HG03280 (cell line): ENCODE results near the gene POLR3H.

Experiments
- ATAC-seq: cut with Tn5 transposase; IDR thresholded peaks from one replicate; pipeline ENCODE4 v1.9.1; 2021; ENCODE audit warnings: mild to moderate bottlenecking, moderate library complexity; ENCODE audit not compliant: unreplicated experiment

The POLR3H gene

DNA sequence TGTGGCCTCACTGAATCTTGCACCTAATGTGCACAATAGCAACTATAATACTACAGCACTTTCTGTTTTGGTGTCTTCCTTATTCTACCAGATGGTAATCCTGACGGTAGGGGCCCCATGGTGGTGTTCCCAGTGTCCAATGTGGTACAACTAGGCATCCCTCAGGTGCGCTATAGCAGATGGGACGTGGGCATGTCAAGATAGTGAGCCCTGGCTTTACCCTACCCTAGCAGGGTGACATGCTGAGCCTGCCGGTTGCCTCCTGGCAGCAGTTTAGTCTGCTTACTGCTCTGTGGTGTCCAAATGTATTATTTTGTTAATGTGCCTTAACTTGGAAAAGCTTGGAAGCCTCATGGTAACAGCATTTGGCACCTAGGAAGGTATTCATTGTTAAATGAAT is 56.2 kb downstream of the POLR3H start:
- no peak for ATAC-seq

DNA sequence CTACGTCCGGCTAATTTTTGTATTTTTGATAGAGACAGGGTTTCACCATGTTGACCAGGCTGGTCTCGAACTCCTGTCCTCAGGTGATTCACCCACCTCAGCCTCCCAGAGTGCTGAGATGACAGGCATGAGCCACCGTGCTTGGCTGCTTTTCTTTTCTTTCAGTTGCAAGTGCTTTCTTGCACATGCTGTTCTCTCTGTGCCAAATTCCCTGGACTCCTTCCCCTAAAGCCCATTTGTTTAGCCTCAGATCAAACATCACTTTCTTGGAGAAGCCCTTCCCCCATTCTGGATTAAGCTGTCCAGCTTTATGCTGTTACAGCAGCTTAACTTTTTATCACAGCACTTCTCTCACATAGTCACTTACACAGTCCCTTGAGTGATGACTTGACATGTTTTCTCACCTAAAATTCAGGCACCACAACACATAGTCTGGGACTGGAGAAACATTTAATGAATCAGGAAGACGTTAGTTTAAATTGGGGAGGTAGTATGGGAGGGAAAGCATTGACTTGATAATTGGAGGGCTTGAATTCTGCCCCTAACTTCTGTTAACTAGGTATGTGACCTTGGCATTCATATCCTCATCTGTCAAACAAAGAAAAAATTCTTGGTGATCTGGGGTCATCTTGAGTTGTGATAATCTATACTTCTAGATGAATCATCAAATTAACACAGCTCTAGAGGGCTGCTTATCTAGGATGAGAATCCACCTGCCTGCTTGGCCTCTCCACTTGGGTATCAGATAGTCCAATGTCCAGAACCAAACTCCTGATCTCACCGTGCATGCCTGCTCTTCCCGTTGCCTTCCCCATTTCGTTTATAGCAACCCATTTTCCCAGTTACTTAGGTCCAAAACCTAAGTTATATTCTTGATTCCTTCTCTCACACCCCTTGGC is 57.0 kb downstream of the POLR3H start:
- no peak for ATAC-seq

DNA sequence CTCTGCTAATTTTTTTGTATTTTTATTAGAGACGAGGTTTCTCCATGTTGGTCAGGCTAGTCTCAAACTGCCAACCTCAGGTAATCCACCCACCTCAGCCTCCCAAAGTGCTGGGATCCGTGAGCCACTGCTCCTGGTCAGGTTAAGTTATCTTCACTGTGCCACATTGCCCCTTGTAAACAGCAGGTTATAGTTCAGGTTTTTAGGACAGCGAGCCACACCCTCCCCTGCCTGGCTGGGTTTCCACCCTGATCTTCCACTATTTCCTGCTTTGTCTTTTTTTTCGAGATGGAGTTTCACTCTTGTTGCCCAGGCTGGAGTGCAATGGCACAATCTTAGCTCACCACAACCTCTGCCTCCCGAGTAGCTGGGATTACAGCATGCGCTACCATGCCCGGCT is 59.2 kb downstream of the POLR3H start:
- ATAC-seq: no peak

DNA sequence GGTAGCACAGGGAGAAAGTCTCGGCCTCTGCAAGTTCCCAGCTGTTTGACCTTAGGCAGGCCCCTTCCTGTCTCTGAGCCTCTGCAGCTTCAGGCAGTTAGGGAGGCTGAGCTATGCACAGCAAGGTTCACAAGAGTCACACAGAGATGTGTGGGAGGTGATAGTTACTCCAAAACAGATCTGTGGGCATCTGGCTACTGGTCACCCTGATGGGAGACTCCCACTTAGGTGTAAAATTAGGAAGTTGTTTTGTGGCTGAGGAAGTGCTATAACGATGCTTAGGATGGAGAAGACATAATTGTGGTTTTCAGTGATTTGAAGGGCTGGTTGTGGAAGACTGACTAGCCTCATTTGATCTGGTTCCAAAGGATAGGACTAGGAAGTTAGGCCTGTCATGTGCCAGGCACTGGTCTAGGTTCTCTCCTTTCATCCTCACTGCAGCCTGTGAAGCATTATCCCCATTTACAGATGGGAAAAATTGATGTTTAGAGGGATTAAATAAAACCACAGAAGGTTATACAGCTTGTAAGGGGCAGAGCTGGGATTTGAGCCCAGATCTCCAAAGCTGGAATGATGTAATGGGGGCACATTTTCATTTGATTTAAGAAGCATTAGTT is 61.8 kb downstream of the POLR3H start:
- no peak for ATAC-seq

DNA sequence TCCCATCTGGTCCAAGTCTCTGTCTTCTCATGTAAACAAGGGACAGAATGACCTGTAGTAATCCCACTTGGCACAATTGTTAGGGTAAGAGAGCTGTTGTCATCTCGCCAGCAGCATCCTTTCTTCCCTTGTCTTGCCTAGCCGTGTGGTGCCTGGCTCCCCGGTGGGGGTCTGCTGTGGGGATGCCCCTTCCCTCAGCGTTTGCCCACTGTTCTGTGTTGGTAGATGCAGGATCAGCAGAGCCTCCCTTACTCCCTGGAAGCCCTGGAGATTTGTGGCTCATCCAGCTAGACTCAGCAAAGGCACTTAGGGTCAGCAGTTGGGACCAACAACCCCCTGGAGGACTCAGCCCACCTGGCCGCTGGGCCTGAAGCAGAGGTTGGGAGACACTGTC is 62.3 kb downstream of the POLR3H start:
- no peak for ATAC-seq

DNA sequence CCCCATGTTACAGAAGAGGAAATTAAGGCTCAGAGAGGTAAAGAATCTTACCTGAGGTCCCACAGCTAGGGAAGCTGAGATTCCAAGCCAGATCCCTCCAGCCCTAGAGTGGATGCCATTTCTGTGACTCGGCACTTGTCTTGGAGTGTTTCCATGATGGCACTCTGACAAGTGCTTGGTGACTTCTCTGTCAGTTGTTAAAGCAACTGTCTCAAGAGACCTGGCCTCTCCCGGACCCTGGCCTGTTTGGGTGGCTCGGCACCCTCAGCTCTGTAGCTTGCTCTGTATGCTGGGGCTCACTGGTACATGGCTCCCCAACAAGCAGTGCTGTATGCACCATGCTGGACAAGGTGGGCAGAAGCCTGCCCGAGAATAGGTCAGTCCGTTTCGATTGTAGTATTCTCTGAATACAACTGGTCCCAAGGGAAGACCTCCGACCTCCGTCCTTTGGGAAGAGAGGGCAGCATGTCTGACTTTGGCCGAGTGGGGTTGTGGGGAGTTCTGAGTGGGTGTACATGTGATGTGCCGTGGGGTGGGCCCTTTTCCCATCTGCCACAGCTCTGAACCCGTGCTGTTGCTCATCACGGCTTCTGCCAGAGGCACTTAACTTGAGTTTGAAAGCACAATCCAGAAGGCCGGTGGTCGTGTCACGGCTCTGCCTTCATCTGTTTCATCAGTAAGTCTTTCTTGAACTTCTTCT is 63.0 kb downstream of the POLR3H start:
- ATAC-seq: no peak

DNA sequence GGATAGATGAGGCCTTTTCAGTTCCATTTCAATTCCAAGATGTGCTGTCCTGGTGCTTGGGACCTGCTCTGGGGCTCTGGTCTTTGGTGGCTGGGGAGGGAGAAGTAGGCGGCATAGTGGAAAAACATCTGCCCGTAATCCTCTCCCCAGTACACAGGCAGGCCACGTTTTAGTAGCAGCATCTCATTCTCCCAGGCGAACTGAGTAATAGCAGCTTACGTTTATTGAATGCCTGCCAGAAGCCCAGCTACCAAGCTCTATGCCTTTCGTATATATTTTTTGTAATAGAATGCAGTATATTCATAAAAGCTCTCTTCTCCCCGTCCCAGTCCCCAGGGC is 63.9 kb downstream of the POLR3H start:
- ATAC-seq: no peak

DNA sequence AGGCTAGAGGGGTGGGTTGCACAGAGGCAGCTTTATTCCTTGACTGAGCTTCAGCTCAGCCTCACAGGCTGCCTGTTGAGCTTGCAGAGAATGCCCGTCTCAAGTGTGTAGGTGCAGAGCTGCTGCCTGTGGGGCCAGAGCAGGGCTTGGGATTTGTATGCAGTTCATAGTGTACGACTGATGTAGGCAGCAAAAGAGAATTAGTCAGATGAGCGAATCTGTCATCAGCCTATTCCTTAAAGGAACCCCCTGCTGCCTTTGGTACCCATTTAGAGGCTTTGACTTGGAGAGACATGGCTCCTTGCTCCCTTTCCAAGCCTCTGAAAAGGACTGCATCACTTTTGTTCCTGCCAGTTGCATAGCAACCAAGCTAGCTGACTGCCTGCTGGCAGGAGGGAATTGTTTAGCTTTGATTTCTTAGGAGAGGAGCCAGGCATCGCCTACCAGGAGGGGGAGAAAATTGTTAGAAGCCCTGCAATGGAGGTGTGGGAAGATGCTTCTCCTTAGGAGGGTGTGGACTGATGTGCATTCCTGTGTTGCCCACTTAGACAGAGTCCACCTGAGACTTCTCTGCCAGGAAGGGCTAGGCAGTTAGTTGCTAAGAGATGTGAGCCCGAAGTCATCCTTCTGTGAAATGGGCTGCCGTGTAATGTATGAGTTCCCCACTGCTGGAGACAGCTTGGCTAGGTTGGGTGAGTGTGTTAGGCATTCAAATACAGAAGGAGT is 64.4 kb downstream of the POLR3H start:
- ATAC-seq: no peak

DNA sequence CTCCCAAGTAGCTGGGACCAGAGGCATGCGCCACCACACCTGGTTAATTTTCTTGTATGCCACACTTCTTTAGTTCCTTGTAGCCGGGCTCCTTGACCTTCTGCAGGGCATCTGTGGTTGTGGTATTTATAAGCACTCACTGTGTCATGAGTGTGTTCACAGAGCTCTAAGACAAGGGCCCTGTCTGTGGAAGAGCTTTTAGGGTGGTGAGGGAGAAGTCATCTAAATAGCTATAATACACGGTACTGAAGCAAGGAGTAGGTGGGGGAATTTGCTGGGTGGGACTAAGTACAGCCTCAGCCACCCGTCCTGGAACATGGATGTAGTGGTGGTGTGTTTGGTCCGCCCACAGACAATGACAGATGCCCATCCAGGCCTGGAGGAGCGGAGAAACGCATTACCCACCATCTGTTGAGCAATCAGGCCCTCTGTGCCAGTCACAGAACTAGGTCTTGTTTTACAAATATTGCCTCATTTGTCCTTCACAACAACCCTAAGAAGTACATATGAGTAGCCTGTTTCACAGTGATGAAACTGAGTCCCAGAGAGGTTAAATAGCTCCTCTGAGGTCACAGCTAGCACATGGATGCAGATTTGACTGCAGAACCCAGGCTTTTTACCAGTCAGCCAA is 65.3 kb downstream of the POLR3H start:
- ATAC-seq: no peak

DNA sequence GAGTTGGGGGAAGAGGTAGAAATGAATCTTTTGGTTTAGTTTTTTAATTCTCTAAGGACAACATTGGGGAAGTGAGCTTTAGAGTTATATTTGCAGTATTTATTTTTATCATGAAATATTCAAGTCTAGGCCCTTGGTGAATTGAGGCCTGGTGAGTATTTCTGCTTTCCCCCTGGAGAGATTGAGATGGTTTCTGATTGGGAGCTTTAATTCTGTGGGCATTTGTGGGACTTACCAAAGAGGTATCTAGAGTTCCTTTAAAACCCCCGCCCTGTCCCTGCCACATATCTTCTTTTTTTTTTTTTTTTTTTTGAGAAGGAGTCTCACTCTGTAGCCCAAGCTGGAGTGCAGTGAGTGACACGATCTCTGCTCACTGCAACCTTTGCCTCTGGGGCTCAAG is 65.8 kb downstream of the POLR3H start:
- ATAC-seq: no peak
